ENCODE measurements around the gene FERMT3.

FERMT3 gene

GRCh38 chr11:64247729-64248531, 41.4 kb downstream of the FERMT3 start:
- no peak for DNase-seq (ENCODE audit: extremely low read depth in 1 of 2, low read depth in 1 of 2)

GRCh38 chr11:64248578-64248977, 42.1 kb downstream of the FERMT3 start:
- no peak for DNase-seq (ENCODE audit: extremely low read depth in 1 of 2, low read depth in 1 of 2)

GRCh38 chr11:64249038-64249437, 42.5 kb downstream of the FERMT3 start:
- DNase-seq (ENCODE audit: extremely low read depth in 1 of 2, low read depth in 1 of 2): no peak

- DNase-seq (ENCODE audit: extremely low read depth in 1 of 2, low read depth in 1 of 2): no peak
Measured at GRCh38 chr11:64249563-64250414, 43.3 kb downstream of the FERMT3 start.

- no peak for DNase-seq (ENCODE audit: extremely low read depth in 1 of 2, low read depth in 1 of 2)
Measured at GRCh38 chr11:64250415-64251015, 44.0 kb downstream of the FERMT3 start.

- no peak for DNase-seq (ENCODE audit: extremely low read depth in 1 of 2, low read depth in 1 of 2)
Measured at GRCh38 chr11:64251016-64251752, 44.7 kb downstream of the FERMT3 start, which contains the start of gene PLCB3. Gene PLCB3 (plus strand): TSS chr11:64251530. CDS start chr11:64251650, 120 bp downstream.

- no peak for DNase-seq (ENCODE audit: extremely low read depth in 1 of 2, low read depth in 1 of 2)
Measured at GRCh38 chr11:64251753-64252002, 45.2 kb downstream of the FERMT3 start.

- DNase-seq (ENCODE audit: extremely low read depth in 1 of 2, low read depth in 1 of 2): no peak
Measured at GRCh38 chr11:64252003-64252872, 45.7 kb downstream of the FERMT3 start.

- DNase-seq (ENCODE audit: extremely low read depth in 1 of 2, low read depth in 1 of 2): no peak
Measured at GRCh38 chr11:64253043-64253442, 46.5 kb downstream of the FERMT3 start.

GRCh38 chr11:64253481-64253880, 47.0 kb downstream of the FERMT3 start:
- no peak for DNase-seq (ENCODE audit: extremely low read depth in 1 of 2, low read depth in 1 of 2)

GRCh38 chr11:64254326-64254725, 47.8 kb downstream of the FERMT3 start:
- DNase-seq (ENCODE audit: extremely low read depth in 1 of 2, low read depth in 1 of 2): no peak

- no peak for DNase-seq (ENCODE audit: extremely low read depth in 1 of 2, low read depth in 1 of 2)
Measured at GRCh38 chr11:64255135-64256128, 48.9 kb downstream of the FERMT3 start.

GRCh38 chr11:64256300-64256699, 49.8 kb downstream of the FERMT3 start:
- no peak for DNase-seq (ENCODE audit: extremely low read depth in 1 of 2, low read depth in 1 of 2)

- no peak for DNase-seq (ENCODE audit: extremely low read depth in 1 of 2, low read depth in 1 of 2)
Measured at GRCh38 chr11:64258356-64258755, 51.8 kb downstream of the FERMT3 start.

GRCh38 chr11:64258946-64259532, 52.5 kb downstream of the FERMT3 start:
- DNase-seq (ENCODE audit: extremely low read depth in 1 of 2, low read depth in 1 of 2): no peak

- DNase-seq (ENCODE audit: extremely low read depth in 1 of 2, low read depth in 1 of 2): no peak
Measured at GRCh38 chr11:64259533-64260067, 53.1 kb downstream of the FERMT3 start.

GRCh38 chr11:64260147-64260708, 53.7 kb downstream of the FERMT3 start:
- no peak for DNase-seq (ENCODE audit: extremely low read depth in 1 of 2, low read depth in 1 of 2)

- DNase-seq (ENCODE audit: extremely low read depth in 1 of 2, low read depth in 1 of 2): no peak
Measured at GRCh38 chr11:64261556-64262080, 55.1 kb downstream of the FERMT3 start.
